ENCODE results near the gene RAB3B. TPM values are rescaled to one million over a fixed set of nuclear protein-coding genes. Genes with fewer than 3 reads are reported as not detected.

Gene RAB3B
- total RNA-seq, 1 experiment from 2014 or later: 2.7 TPM

DNA sequence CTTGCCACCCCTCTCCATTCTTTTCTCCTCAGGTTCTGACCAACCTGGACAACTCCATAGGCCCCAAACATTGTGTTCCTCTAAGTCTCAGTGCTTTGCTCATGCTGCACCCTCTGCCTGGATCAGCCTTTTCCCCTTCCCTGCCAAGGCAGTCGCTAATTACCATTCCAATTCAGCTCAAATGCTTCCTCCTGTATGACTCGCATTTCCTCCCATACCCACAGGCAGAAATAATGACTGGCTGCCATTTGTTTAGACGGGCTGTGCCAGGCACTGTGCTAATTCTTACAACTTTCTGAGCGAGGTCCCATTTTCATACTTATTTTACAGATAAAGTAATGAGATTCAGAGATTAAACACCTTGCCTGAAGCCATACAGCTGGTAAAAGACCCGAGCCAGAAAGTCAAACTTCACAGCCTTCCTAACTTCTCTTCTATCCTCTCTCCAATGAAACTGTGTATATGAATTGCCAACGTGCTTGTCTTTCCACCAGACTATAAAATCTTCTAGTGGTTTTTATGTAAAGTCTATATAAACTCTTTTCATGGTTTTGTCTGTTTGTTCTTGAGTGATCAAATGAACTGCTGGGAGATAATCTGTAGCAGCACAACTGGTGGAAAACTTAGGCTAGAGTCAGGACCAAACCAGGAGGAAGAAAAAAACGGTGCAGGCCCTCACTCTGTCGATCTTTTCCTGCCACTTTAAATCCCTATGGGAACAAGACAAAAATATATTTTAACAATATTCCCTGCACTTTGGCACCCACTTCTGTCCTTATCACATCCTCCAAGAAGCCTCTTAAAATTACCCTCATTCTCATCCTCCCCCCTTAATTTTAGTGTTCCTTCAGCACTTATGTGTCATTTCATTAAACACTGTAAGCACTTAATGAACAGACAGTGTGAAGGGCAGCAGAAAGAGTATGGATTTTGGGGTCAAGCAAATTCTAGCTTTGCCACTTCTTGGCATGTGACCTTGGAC lies 33.7 kb downstream of the RAB3B start:
- peak; percentile 67 for DNase-seq (ENCODE audit: low read depth)

DNA sequence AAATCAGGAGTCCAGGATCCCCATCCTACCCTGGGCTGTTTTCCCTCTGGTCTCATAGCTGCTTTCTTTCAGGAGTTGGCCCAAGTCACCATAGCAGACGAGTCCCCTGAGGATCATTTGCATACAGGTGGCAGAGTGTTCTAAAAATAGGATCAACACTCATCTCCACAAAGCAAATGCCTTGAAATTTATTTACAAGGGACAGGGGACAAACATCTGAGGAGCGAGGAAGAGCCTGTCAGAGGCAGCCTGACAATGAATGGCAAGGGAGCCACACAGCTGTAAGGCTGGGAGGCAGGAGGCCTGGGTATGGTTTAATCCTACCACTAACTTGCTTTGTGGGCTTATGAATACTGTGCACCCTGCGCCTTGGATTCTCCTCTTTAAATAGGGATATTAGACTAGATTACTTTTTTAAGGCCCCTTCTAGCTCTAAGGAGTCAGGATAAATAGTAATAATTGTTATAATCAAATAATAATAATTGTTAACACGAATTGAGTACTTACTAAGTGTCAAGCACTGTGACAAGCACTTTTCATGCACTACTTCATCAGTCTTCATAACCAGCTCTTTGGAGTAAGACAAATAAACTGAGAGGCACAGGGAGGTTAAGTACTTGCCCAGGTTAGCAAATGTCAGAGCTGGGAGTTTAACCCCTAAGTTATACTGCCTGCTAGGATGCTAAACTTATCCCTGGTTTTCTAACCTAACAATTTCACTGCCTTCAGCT lies 34.5 kb downstream of the RAB3B start:
- DNase-seq (ENCODE audit: low read depth): no peak

DNA sequence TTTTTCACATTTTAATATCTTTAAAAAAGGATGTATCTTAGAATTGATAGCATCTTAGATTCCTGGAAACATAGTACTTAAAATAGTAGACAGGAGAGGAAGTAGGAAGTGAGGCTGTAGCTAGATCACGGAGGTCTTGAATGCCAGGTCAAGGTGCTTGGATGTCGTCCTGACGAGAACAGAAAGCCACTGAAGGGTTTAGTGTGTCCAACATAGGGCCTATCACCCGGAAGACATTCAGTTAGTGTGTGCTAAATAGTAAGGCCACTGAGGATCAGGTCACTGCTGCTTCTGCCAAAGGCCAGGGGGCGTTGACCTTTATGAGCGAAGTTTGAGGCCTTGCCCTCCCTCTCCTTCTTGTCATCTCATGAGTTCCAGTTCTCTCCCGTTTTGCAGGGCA lies 35.7 kb downstream of the RAB3B start:
- DNase-seq (ENCODE audit: low read depth): no peak

DNA sequence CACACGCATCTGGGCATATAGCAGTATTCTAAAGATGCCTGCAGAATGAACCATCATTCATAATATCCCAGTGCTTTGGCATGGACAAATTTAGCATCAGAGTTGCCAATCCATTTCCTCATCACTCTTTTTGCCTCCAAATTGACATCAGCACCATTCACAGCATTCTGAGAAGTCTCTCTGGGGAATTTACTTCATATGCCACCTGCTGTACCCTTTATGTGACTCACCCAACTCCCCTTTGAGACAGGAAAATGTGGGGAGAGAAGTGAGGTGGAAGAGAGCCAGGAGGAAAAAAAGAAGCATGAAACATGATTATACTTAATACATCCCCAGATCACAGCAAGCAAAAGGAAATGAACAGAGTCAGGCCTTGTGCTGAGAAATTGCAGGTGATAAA lies 37.4 kb downstream of the RAB3B start:
- peak; percentile 29 for DNase-seq (ENCODE audit: low read depth)

DNA sequence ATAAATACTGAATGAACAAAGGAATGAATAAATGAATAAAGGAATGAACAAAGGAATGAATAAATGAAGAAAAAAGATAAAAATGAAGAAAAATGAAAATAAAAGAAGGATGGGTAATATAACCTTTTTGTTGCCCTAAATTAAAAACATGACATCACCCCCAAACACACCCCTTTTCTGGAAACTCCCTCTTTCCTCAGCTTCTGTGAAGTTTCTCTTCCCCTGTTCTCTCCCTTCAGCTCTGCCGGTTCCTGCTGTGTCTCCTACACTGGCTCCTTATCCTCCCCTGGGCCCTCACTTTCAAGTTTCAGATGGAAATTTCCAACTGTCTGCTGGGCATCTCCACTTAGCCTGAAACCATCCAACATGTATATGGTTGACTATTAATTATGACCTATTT lies 37.9 kb downstream of the RAB3B start:
- no peak for DNase-seq (ENCODE audit: low read depth)

DNA sequence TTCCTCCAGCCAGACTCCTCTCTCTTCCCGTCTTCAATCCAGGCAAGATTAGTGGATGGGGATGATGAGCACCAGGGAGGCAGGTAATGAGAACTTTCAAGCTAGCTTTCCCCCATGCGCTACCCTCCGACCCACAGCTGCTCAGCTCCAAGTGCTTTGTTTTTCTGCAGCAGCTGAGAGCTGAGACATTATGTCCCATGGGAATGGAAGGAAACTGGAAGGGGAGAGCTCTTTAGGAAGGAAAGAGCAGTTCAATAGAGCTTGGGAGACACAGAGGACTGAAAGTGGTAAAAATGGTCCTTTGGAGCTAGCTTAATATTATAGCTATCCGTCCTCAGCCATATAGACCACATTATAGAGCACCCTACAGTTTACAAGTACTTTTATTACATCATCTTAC lies 39.8 kb downstream of the RAB3B start:
- DNase-seq (ENCODE audit: low read depth): no peak

DNA sequence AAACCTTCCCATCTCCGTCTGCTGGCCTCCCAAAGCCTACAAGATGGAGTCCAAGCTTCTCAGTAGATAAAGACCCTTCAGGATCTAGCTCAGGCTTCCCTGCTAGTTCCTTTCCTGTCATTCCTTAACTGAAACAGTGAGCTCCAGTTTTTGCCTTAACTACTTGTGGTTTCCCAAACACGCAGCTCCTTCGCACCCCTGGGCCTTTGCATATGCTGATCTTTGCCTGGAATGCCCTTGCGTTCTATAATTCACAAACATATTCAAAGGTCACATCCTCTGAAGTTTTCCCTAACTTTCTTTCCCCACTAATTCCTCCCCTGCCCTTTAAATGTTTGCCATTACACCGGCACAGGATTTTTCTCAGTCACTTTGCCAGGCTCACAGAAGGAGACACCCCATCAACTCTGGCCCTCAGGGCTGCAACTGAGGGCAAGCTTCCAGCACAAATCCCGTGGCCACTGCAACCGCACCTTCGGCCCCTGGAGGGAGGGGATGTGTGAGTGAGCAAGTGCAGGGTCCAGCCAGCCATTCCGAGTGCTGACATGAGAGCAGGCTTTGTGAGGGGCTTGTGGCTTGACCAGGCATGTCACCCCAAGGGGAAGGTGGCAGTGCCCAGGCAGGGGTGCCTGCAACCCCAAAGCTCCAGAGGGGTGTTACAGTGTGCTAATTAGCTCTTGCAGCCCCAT lies 41.3 kb downstream of the RAB3B start:
- DNase-seq (ENCODE audit: low read depth): no peak

DNA sequence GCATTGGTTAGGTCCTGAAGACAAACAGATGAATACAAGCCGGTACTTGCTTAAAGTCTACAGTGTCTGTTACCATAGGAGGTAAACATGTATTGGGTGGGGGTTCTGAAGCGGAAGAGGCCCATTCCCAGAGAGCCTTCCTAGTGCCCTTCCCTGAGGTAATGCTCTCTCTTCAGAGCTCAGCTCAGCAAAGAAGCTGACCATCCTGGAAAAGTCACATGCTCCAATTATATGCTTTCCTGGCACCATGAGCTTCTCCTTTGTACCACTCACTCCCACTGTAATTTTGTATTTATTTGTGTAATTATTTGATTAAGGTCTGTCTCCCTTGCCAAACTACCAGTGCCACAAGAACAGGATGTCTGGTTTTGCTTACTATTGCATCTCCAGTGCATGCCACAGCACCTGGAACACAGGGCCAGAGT lies 42.0 kb downstream of the RAB3B start:
- no peak for DNase-seq (ENCODE audit: low read depth)

DNA sequence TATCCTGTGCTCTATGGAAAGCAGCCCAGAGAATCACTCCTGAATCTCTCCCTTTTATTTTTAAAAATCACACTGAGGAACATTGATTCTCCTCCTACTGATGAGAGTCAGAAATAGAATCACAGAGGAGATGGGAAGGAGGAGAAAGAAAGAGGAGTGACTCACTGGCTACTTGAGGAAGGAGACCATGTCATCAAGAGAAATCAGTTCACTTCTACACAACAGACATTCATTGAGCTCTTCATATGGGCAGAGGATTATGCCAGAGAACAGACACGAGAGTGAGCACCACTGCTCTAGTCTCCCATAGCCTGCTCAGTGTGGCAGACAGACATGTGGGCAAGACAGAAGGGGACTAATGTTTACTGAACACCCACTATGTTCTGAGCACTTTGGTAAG lies 44.2 kb downstream of the RAB3B start:
- no peak for DNase-seq (ENCODE audit: low read depth)

DNA sequence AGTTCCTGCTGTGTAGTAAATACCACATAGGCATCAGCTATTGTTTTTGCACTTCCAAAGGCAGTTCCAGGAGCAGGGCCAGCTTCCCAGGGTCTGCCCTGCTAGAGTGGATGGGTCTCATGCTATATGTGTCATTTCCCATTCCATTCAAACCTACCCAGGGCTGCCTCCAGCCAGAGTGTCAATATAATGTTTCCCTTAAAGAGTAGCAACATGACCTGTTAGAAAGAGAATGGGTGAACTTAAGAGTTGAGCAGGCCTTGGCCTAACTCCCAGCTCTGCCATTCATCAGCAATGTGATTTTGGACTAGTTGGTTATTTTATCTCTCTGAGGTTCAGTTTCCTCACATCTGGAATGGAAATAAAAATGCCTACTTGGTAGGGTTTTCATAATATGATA lies 44.9 kb downstream of the RAB3B start:
- DNase-seq (ENCODE audit: low read depth): no peak

DNA sequence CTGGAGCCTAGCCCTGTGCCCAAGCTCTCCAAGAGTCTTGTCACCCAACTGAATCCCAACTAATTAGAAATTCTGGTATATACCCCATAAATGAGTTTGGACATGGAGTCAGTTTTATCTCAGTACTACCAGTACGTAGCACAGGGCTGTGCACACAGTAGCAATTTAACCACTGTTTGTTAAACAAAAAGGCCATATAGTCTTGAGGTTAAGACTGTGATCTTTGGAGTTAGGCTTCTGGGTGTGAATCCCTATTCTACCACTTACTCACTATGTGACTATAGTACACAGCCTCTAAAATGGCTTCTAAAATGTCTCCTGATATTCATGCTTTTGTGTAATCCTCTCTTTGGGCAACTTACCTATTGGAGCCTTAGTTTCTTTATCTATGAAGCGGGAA lies 48.2 kb downstream of the RAB3B start:
- DNase-seq (ENCODE audit: low read depth): no peak

DNA sequence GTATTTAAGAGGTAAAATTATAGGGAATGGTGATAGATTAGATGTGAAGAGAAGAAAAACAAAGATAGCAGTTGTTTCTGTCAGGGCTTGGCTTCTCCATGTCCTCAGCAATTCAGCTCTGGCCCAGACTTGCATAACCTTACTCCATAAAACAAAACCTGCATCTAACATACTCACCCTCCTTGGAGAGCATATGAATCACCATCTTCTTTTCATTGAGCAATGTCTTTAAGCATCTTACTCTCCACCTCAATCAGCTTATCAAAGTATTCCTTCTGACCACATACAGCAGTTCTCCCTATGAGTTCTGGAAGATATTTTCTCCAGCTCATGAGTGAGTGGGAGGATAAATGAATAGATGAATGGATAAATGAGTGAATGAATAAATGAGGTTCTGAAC lies 49.0 kb downstream of the RAB3B start:
- DNase-seq (ENCODE audit: low read depth): no peak

DNA sequence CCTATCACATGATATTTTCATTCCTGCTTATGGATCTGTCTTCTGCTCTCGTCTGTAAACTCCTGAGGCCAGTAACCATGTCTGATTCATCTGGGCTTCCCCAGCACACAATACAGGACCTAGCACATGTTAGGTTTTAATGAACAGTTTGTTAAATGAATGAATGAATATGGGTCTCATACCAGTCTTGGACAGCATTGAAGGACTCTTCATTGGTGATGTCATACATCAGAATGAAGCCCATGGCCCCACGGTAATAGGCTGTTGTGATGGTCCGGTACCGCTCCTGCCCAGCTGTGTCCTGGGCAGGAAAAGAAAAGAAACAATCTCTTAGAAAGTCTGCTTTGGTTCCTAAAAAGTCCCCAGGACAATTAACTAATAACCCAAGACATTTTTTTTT lies 53.4 kb downstream of the RAB3B start:
- no peak for DNase-seq (ENCODE audit: low read depth)

DNA sequence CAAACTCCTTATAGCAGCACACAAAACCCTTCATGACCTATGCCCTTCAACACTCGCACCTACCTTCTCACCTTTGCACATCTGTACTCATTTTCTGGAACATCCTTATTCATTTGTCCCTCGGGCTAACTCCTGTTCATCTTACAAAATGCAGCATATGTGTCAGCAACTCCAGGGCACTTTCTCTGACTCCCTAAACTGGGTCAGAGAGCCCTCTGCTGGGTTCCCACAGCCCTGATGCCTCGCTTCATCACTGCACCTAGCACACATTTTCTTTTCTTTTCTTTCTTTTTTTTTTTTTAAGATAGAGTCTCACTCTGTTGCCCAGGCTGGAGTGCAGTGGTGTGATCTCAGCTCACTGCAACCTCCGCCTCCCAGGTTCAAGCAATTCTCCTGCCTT lies 54.0 kb downstream of the RAB3B start:
- peak; percentile 15 for DNase-seq (ENCODE audit: low read depth)

DNA sequence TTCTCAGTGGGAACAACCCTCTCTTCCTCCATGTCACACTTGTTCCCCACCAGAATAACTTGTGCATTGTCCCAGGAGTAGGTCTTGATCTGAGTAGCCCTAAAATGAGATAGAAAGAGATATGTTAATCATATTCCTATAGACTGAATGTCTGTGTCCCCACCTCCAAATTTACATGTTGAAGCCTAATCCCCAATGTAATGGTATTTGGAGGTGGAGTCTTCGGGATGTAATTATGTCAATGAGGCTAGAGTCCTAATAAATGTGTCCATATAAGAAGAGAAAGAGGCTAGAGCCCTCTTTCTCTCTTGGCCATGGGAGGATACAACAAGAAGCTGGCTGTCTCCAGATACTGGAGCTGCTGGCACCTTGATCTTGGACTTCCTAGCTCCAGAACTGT lies 57.2 kb downstream of the RAB3B start:
- DNase-seq (ENCODE audit: low read depth): no peak

DNA sequence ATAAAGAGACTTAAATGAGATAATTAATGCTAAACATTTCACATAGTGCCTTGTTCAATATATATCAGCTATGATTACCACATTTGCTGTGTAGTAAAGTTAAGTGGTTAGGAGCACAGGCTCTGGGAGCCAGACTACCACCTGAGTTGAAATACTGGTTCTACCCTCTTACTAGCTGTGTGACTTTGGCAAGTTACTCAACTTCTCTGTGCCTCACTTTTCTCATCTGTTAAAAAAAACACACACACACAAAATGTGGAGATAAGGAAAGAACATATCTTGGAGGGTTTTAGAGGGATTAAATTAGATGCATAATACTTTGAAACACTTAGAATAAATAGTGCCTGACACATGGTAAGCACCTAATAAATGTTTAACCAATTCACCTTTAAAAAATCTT lies 60.2 kb downstream of the RAB3B start:
- no peak for DNase-seq (ENCODE audit: low read depth)

DNA sequence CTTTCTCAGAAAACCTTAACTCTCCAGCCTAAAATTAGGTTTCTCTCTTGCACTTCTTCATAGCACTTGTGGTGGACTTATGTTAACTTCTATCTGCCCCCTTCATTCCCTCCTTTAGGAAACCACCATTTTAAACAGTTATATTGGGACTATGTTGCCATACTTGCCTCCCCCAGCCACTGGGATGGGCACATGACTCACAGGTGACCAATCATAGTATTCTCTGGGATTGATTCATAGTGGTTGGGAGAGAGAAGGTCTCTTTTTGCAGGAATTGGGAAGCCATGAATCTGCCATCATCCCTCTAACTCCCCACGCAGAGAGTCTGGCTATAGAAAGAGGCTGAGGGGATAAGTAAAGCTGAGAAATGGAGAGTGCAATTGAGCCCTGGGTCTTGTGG lies 61.6 kb downstream of the RAB3B start:
- DNase-seq (ENCODE audit: low read depth): no peak

DNA sequence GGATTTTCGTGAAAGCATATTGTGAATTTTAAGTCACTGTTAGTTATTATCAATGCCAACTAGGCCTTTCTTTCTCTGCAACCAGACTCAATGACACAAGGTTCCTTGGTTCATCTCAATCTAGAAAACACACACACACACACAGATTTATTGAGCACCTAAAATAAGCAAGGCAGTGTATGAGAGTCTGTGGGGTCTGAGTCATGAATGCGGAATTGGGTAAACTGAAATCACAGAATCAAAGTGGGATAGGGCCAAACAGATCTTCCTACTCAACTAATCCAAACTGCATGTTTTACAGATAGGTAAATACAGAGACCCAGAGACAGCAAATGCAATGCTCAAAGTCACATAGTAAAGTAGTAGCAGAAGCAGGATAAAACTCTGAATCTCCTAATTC lies 63.5 kb downstream of the RAB3B start:
- DNase-seq (ENCODE audit: low read depth): no peak

DNA sequence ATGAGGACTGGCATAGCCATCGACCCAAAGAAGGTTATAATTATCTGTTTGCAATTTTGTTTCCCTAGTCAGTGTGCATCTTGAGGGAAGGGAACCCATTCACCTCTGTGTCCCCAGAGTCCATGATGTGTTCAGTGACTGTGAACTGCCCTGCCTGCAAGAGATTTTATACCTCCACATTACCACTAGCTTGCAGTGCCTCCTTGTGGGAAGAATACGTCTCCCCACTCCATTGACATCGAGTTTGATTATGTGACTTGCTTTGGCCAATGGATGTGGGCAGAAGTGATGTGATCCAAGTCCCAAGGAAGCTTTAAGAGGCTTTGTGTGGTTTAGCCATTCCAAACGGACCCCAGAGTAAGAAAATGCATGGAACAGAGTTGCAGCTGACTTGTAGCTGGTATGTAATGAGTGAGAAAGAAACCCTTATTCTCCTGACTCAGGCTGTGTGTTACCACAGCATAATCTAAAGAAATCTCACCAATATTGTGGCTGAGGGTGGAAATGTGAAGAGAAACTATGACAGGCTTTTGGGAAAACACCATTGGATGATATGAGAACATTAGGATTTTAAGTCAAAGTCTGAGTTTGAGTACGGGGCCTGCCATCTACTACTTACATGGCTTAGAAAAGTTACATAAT lies 64.2 kb downstream of the RAB3B start:
- peak; percentile 66 for DNase-seq (ENCODE audit: low read depth)

DNA sequence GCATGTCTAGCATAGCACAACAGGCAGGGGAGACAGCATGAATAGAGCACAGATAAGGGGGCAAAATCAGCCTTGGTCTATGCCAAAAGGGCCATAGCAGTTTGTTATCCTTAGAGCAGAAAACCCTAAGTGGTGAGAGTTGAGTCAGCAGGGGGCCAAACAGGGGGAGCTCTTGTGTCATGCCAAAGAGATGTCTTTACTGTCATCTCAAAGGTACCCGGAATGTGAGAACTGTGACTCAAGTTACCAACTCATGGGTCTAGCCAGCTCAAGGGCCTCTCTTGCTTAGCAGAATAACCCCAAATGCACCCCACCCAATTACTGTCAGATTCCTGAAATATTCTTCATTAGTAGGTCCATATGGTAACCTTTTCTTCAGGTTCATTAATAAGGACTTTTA lies 66.0 kb downstream of the RAB3B start:
- DNase-seq (ENCODE audit: low read depth): peak; percentile 73

DNA sequence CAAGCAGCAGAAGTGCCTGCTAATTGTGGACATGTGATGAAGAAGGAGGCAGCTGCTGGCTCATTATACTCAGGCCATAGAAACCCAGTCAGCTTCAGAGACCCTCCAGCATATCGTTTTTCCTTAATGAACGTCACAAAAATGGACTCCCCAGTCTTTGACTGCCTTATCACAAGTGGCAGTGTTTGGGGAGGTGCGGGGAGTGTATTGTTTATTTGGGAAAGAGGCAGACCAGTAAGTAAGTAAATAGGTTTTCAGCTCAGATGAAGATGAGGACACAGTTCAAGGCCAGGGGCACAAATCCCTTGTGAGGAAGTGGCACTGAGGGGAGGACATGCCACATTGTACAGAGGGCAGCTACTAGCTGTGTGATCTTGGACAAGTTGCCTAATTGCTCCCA lies 68.5 kb downstream of the RAB3B start:
- no peak for DNase-seq (ENCODE audit: low read depth)

DNA sequence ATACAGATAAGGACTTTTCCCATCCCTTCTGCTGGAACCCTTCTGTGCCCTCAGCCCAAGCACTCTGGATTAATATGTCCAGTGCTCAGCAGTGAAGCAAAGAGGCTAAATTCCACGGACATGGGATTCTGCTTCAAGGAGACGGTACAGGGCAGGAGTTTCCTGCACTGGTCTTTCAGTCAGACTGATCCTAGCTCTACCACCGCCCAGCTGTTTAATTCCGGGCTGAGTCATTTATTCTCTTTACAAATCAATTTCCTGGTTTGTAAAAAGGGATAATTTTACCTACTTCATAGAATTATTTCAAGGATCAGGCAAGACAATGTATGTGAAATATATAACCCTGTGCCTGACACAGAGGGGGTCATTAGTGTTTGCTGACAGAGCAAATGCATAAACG lies 70.4 kb downstream of the RAB3B start:
- DNase-seq (ENCODE audit: low read depth): no peak
